ENCODE measurements around the gene GDI1. TPM values are rescaled to one million over a fixed set of nuclear protein-coding genes. Genes with fewer than 3 reads are reported as not detected.

The GDI1 gene
- total RNA-seq, 2 experiments from 2014 or later: 92.7 to 95.5 TPM

DNA sequence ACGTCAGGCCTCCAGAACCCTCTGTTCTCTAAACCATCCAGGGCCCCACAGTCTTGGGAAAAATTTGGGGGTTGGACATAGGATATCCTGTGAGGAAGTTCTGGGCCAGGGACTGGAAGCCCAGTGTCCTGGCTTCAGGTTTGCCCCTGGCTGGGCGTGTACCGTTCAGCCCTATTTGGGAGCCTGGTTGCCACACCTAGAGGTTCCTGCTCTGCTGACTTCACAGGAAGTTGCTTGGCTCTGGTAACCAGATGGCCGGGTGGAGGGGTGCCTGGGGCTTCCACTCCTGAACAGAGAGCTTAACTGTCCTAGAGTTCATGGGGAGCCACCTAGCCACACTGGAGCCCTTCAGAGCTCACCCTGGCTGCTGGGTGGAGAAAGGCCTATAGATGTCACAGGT is 24.5 kb upstream of the GDI1 start:
- Mint-ChIP-seq H3K27me3 (ENCODE audit: low read depth) (no peaks in the 10 kb centered on the region), H3K27ac (peak overlapping the region; percentile 92), H3K4me3 (peak overlapping the region; percentile 93), H3K36me3 (ENCODE audit: low read depth) (peaks cover 21% of the 10 kb centered on the region), H3K4me1 (ENCODE audit: low read depth) (peaks cover 13% of the 10 kb centered on the region), H3K9me3 (ENCODE audit: insufficient read depth) (no peaks in the 10 kb centered on the region)
- DNase-seq: peak; percentile 68
- ChIA-PET POLR2A (interaction anchor here (1.0 to 5.3 kb wide), 8 partner anchors 9 to 441 kb away, joined by 3 to 55 read pairs (median 8); partner anchors contain the start of genes ATP6AP1, HCFC1 and RPL10), CTCF (interaction anchor here (1.9 kb wide), 1 partner anchor 115 kb away, joined by 7 read pairs; no protein-coding TSS in a partner anchor)
- ATAC-seq: peak; percentile 59

DNA sequence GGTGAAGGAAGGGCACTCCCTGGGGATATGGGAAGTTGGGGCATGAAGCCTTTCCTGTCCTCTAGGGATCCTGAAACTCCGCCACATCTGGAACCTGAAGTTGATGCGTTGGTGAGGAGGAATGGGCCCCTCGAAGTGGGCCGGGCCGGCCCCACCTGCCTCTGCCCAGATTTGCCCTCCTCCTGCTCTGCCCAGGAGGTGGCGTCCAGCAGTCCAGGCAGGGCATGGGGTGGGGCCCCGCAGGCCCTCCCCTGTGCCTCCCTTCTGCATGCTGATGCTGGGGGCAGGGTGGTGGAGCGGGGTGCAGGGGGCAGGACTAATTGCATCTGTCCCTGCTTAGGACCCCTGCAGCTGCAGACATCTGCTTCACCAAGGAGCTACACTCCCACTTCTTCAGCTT is 23.8 kb upstream of the GDI1 start:
- Mint-ChIP-seq H3K27ac (peak overlapping the region; percentile 92), H3K27me3 (ENCODE audit: low read depth) (no peaks in the 10 kb centered on the region), H3K4me1 (ENCODE audit: low read depth) (peaks cover 13% of the 10 kb centered on the region), H3K9me3 (ENCODE audit: insufficient read depth) (no peaks in the 10 kb centered on the region), H3K36me3 (ENCODE audit: low read depth) (peaks cover 21% of the 10 kb centered on the region), H3K4me3 (peak overlapping the region; percentile 93)
- CTCF ChIA-PET: interaction anchor here (1.9 kb wide), 1 partner anchor 114 kb away, joined by 7 read pairs; no protein-coding TSS in a partner anchor
- DNase-seq (no peak), ATAC-seq (no peak)
- POLR2A ChIA-PET: interaction anchor here (2.1 to 5.3 kb wide), 3 partner anchors 8 to 15 kb away, joined by 10 to 55 read pairs (median 17); partner anchors contain the start of genes ATP6AP1 and RPL10

DNA sequence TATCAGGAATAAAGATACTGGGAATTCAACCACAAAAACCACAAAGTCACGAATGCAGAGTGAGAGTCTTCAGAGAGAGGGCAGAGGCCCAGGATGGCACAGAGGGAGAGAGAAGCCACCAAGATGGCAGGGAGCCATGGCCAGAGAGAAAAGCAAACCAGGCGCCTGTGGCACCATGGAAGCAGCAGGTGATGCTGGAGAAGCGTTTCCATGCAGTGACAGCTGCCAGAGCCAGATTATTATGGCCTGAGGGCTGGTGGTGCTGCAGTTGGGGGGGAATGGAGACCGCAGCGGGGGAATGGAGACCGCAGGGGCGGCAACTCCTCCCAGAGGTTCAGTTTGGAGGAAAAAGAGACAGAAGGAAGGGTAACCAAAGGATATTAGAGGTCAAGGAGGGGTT is 19.8 kb upstream of the GDI1 start:
- Mint-ChIP-seq H3K4me3 (no peak overlapping the region), H3K9me3 (ENCODE audit: insufficient read depth) (no peaks in the 10 kb centered on the region), H3K27ac (no peak overlapping the region), H3K27me3 (ENCODE audit: low read depth) (no peaks in the 10 kb centered on the region), H3K4me1 (ENCODE audit: low read depth) (peaks cover 5% of the 10 kb centered on the region), H3K36me3 (ENCODE audit: low read depth) (peaks cover 11% of the 10 kb centered on the region)
- ChIA-PET CTCF (no interaction called here), POLR2A (interaction anchor here (0.7 to 1.3 kb wide), 2 partner anchors 18 to 20 kb away, joined by 3 read pairs; no protein-coding TSS in a partner anchor)
- ATAC-seq: no peak
- DNase-seq: no peak

DNA sequence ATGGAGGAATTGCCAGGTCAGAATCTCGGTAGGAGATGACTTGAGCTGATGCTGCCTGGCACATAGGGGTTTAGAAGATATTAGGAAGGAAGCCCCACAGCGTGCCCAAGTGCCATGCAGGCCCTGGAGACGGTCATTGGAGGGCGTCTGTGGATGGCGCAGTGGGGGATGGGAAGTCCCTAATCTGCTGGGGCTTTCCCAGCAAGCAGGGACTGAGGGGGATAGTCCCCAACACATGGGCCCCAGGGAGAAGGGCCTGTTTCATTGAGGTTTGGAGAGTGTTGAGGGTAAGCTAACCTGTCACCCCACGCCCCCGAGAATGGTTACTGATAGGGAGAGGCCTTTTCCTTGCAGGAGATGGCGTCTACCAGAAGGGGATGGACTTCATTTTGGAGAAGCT is 17.8 kb upstream of the GDI1 start:
- peaks cover 3% of the 10 kb centered on the region for H3K4me1 Mint-ChIP-seq (ENCODE audit: low read depth)
- ChIA-PET CTCF (no interaction called here), POLR2A (interaction anchor here (1.0 to 1.4 kb wide), 2 partner anchors 19 to 21 kb away, joined by 4 read pairs; partner anchors contain the start of gene RPL10)
- DNase-seq: no peak
- H3K27me3 Mint-ChIP-seq (ENCODE audit: low read depth): no peaks in the 10 kb centered on the region
- H3K9me3 Mint-ChIP-seq (ENCODE audit: insufficient read depth): no peaks in the 10 kb centered on the region
- H3K36me3 Mint-ChIP-seq (ENCODE audit: low read depth): peaks cover 5% of the 10 kb centered on the region
- H3K27ac Mint-ChIP-seq: no peak overlapping the region
- H3K4me3 Mint-ChIP-seq: no peak overlapping the region
- ATAC-seq: no peak

DNA sequence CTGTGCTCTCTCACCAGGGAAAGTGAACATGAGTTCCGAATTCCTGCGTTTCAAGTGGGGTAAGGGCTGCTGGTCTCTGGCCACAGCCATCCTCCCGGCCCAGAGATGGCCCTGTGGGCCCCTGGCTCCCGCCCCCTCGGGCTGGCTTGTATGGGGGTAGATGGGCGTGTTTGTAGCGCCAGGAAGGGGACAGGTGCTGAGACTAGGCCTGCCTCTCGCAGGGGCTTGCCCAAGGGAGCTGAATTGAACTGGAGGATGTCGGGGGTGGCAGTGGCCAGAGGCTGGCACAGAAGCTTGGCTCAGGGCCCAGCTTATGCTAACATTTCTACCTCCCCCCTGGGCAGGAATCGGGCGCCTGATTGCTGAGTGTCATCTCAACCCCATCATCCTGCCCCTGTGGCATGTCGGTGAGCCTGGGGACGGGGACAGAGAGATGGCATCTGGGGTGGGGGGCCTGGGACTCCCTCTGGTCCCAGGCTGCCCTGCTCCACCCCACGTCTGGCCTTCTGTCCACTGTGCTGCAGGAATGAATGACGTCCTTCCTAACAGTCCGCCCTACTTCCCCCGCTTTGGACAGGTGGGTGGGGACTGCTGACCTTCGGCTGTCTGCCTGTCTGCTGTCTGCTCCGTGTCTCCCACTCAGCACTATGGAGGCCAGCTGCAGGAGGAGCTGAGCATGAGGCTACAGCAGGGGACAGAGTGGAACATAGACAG is 17.1 kb upstream of the GDI1 start:
- POLR2A ChIA-PET: interaction anchor here (1.4 to 2.6 kb wide), 2 partner anchors 8 to 19 kb away, joined by 4 to 10 read pairs; partner anchors contain the start of gene TAFAZZIN
- H3K4me3 Mint-ChIP-seq: no peak overlapping the region
- CTCF ChIA-PET: no interaction called here
- DNase-seq (no peak), ATAC-seq (no peak)
- H3K9me3 Mint-ChIP-seq (ENCODE audit: insufficient read depth): no peaks in the 10 kb centered on the region
- H3K27ac Mint-ChIP-seq: no peak overlapping the region
- no peaks in the 10 kb centered on the region for H3K27me3 Mint-ChIP-seq (ENCODE audit: low read depth)
- peaks cover 5% of the 10 kb centered on the region for H3K36me3 Mint-ChIP-seq (ENCODE audit: low read depth)
- H3K4me1 Mint-ChIP-seq (ENCODE audit: low read depth): peaks cover 7% of the 10 kb centered on the region

DNA sequence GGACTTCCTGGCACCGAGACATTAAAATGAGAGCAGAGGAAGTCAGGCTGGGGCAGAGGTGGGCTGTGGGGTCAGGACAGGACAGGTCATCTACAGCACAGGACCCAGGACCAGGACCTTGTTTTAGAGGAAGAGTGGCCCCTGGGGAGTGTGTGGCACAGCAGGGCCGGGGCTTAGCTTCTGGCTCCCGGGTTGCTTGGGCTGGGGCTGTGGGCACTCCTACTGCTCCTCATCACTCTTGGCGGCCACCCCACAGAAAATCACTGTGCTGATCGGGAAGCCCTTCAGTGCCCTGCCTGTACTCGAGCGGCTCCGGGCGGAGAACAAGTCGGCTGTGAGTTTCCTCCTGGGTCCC is 16.6 kb upstream of the GDI1 start:
- H3K4me3 Mint-ChIP-seq: no peak overlapping the region
- peaks cover 3% of the 10 kb centered on the region for H3K36me3 Mint-ChIP-seq (ENCODE audit: low read depth)
- ChIA-PET CTCF (no interaction called here), POLR2A (interaction anchor here (1.4 to 2.6 kb wide), 2 partner anchors 8 to 20 kb away, joined by 4 to 10 read pairs; partner anchors contain the start of gene TAFAZZIN)
- no peak for ATAC-seq
- no peak overlapping the region for H3K27ac Mint-ChIP-seq
- no peak for DNase-seq
- no peaks in the 10 kb centered on the region for H3K27me3 Mint-ChIP-seq (ENCODE audit: low read depth)
- peaks cover 7% of the 10 kb centered on the region for H3K4me1 Mint-ChIP-seq (ENCODE audit: low read depth)
- no peaks in the 10 kb centered on the region for H3K9me3 Mint-ChIP-seq (ENCODE audit: insufficient read depth)

DNA sequence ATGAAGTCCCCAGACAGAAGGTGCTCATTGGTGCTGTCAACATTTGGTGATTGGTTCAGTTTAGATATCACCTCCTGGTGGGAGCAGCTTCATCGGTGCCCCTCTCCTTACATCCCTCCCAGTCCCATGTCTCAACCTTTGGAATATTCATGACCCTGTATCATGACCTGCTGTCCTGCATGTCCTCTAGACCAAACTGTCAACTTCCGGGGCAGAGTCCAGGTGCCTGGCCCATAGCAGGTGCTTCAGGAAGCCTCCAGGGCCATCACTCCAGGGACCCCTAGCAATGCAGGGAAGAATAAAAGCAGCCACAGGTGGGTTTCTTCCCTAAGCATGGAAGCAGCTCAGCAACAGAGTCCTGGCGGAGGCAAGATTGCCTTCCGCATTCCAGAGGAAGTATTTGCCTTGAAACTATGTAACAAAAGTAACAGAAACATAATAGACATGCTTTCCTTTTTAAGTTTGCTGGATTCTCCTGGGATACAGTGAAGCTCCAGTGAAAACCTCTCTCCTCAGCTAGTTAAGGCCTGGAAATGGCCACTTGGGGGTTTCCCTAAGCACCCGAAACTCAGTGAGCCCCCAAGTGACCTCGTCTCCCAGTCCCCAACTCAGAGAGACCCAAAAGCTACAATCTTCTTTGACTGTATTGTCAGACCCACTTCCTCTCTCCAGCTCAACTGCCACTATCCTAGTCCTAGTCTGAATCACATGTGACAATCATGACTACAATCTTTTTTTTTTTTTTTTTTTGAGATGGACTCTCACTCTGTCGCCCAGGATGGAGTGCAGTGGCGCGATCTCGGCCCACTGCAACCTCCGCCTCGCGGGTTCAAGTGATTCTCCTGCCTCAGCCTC is 9.8 kb upstream of the GDI1 start:
- no peaks in the 10 kb centered on the region for H3K27me3 Mint-ChIP-seq (ENCODE audit: low read depth)
- H3K4me3 Mint-ChIP-seq: peak overlapping the region; percentile 77
- CTCF ChIA-PET: no interaction called here
- no peaks in the 10 kb centered on the region for H3K9me3 Mint-ChIP-seq (ENCODE audit: insufficient read depth)
- POLR2A ChIA-PET: interaction anchor here (3.2 kb wide), 1 partner anchor 15 kb away, joined by 17 read pairs; the partner anchor contains the start of gene TAFAZZIN
- DNase-seq (no peak), ATAC-seq (no peak)
- H3K4me1 Mint-ChIP-seq (ENCODE audit: low read depth): peaks cover 30% of the 10 kb centered on the region
- peaks cover 5% of the 10 kb centered on the region for H3K36me3 Mint-ChIP-seq (ENCODE audit: low read depth)
- no peak overlapping the region for H3K27ac Mint-ChIP-seq

DNA sequence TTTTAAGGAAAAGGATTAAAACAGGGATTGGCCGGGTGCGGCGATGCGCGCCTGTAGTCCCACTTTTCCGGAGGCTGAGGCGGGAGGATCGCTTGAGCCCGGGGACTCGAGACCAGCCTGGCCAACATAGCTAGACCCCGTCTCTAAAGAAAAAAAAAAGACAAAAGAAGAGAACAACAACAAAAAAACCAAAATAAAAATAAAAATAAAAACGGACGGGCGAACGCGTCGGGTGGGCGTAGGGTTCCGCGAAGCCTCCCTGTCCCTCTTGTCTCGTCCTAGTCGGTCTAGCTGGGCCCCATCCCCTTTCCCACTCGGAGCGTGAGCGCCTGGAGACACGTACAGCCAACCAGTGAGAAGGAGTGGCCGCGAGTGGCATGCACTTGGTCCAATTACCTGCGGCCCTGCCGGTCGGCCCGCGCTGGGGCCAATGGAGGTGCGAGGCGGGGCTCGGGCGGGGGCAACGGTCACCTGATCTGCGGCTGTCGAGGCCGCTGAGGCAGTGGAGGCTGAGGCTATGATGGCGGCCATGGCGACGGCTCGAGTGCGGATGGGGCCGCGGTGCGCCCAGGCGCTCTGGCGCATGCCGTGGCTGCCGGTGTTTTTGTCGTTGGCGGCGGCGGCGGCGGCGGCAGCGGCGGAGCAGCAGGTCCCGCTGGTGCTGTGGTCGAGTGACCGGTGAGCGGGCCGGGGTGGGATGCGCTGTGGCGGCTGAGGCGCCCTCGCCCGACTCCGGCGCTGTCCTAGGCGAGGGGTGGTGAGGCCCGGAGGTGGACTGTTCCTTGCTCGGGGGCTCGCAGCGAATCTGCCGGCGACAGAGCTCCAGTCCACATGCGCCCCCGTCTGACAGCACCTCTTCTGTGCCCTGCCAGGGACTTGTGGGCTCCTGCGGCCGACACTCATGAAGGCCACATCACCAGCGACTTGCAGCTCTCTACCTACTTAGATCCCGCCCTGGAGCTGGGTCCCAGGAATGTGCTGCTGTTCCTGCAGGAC is 8.5 kb upstream of the GDI1 start, which contains the start of gene ATP6AP1:
Gene ATP6AP1 (plus strand): TSS at position 502 of the 996 bp plus-strand sequence. CDS start 16 bp downstream, at position 518.
- DNase-seq (peak; percentile 92), ATAC-seq (peak; percentile 99)
- Mint-ChIP-seq H3K27ac (peak within 1 kb of the TSS; percentile 74), H3K36me3 (ENCODE audit: low read depth) (peaks cover 9% of the 10 kb centered on the region), H3K27me3 (ENCODE audit: low read depth) (no peaks in the 10 kb centered on the region), H3K4me1 (ENCODE audit: low read depth) (peaks cover 30% of the 10 kb centered on the region), H3K9me3 (ENCODE audit: insufficient read depth) (no peaks in the 10 kb centered on the region), H3K4me3 (peak within 1 kb of the TSS; percentile 77)
- CTCF ChIA-PET: interaction anchor here (0.7 kb wide), 1 partner anchor 55 kb away, joined by 3 read pairs; no protein-coding TSS in a partner anchor
- POLR2A ChIA-PET: interaction anchor here (0.5 to 3.8 kb wide), 7 partner anchors 15 to 97 kb away, joined by 3 to 17 read pairs (median 3); partner anchors contain the start of genes FAM50A, RPL10 and TAFAZZIN

DNA sequence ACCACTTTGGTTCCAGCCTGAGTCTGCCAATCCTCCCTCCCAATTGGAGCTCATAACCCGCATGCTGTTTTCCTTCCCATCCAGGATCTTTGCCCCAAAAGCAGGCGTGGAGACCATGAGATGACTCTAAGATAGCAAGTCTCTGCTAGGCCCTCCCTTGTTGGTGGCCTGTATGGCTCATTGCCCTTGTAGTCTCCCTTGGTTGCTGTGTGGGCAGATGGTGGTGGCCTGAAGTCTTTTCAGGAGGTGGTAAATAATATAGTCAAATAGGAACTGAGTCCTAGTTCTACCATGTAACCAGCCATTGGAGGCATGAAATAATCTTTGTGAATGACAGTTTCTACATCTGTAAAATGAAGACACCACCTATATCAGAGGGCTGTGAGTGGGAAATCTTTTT is 7.2 kb upstream of the GDI1 start:
- no peak for DNase-seq
- Mint-ChIP-seq H3K9me3 (ENCODE audit: insufficient read depth) (no peaks in the 10 kb centered on the region), H3K4me3 (peak overlapping the region; percentile 77), H3K27me3 (ENCODE audit: low read depth) (no peaks in the 10 kb centered on the region), H3K27ac (peak overlapping the region; percentile 47), H3K4me1 (ENCODE audit: low read depth) (peaks cover 22% of the 10 kb centered on the region), H3K36me3 (ENCODE audit: low read depth) (peaks cover 13% of the 10 kb centered on the region)
- POLR2A ChIA-PET: interaction anchor here (3.2 to 3.8 kb wide), 2 partner anchors 18 to 31 kb away, joined by 15 to 17 read pairs; partner anchors contain the start of genes RPL10 and TAFAZZIN
- CTCF ChIA-PET: no interaction called here
- no peak for ATAC-seq

DNA sequence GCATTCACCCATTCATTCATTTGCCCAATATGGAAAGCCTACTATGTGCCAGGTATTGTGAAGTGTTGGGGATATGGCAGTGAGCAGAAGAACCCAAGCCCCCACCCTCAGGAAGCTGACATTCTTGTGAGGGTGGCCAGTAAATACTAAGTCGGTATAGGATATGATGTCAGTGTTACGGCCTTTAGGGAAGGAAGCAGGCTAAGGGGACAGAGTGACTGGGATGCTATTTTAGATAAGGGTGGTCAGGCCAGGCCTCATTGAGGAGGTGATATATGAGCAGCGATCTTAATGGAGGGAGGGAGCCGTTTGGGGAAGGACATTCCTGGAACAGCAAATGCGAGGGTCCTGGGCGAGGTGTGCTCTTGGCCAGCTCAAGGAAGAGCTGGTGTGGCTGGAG is 6.5 kb upstream of the GDI1 start:
- Mint-ChIP-seq H3K36me3 (ENCODE audit: low read depth) (peaks cover 13% of the 10 kb centered on the region), H3K27me3 (ENCODE audit: low read depth) (no peaks in the 10 kb centered on the region), H3K4me3 (no peak overlapping the region), H3K27ac (no peak overlapping the region), H3K4me1 (ENCODE audit: low read depth) (peaks cover 22% of the 10 kb centered on the region), H3K9me3 (ENCODE audit: insufficient read depth) (no peaks in the 10 kb centered on the region)
- POLR2A ChIA-PET: interaction anchor here (3.8 kb wide), 1 partner anchor 32 kb away, joined by 15 read pairs; the partner anchor contains the start of gene RPL10
- CTCF ChIA-PET: no interaction called here
- ATAC-seq: no peak
- DNase-seq: no peak
